IPS-NIHi11 (cell line): ENCODE results near the gene RSPO3.
A peak's percentile ranks its signal among the peaks of the same experiment; 100 is the strongest.

Experiments used
- DNase-seq: peaks from one replicate; pipeline ENCODE4 v3.0.0; 2012; ENCODE audit warnings: mixed read lengths, low spot score

Gene RSPO3

GRCh38 chr6:127114214-127114760, 4.2 kb upstream of the RSPO3 start:
- DNase-seq = no peak

- DNase-seq = no peak
These were observed 3.3 kb upstream of the RSPO3 start for GRCh38 chr6:127115084-127115655.

- no peak for DNase-seq
These were observed 2.7 kb upstream of the RSPO3 start for GRCh38 chr6:127115746-127116145.

DNA sequence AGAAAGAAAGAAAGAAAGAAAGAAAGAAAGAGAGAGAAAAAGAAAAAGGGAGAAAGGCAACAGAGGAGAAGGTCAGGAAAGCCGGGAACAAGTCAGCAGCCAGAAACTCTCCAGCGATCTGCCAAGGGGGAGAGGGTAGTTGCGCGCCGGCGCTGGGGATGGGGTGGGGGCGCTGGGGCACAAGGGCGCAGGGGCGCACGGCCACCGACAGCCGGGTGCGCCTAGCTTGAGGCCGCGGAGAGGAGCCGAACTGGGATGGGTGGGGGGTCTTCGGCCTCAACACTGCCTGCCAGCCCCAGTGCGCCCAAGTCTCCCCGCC, 533 bp upstream of the RSPO3 start:
- peak; percentile 41 for DNase-seq

- peak; percentile 50 for DNase-seq
These were observed 891 bp downstream of the RSPO3 start for GRCh38 chr6:127119102-127120022.

DNA sequence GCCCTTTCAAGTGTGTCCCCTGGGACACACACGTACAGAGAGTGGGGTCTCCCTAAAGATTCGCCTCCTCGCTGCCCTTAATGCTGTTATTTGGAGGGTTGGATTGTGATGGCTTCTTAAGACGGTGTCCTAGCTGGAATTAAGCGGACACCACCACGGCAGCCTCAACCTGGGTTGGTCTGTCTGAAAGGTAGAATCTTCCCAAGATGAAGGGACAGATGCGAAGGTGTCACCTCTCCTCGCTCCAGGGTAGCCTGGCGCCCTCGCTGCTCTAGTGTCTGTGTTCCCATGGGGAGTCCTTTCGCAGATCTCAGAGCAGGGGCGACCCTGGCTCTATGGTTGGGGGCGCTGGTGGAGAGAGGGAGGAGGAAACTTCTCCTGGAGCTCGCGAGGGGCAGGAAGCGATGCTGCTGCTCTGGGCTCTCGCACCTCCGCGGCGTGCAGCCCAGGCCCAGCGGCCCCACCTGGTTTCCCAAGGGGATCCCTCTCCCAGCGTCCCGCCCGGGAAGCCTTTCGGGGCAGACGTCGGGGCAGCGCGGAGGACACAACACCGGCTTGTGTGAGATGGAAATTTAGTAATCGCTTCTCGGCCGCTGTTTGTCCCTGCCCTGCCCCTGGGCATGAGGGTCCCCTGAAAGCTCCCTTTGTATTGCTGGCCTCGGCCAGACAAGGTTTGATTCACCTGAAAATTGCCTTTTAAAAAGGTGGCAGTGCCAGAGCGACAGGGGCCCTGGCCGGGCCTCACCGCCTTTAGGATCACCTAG, 1.7 kb downstream of the RSPO3 start:
- DNase-seq = no peak

DNA sequence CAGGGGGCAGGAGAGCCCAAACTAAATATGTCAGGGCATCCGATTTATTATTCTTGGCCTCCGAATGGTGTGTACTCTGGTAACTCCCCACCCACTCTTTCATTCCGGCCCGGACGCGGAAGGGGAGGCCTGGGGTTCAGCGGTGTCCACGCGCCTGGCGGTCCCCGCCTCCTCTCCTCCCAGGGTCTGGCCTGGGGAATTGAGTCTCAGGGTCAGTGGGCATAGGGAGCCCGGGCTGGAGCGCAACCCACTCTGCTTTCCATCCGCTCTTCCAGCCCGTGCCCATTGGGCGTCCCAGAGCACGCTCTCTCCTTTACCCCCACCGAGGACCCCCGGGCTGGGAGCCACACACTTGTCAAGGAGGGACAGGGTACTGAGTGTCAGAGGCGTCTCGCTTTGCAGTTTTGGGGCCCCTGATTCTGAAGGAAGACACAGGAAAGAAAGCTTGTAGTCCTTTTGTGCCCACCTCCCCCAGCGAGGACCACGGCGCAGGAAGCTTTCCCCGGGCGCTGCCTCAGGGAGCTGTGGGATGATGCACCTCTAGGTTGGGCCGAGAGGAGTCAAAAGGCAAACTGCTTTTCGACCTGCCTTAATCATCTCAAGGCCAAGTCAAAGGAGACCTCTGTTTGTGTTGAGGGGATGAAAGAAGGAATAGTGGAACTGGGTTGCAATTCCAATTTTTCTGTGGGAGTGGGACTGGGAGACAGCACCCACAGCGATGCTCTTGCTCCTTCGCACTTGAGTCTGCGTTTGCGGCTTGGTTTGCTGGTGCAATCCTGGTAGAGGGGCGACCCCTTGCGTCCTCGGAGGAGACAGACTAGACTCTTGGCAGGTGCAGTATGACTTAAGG, 2.5 kb downstream of the RSPO3 start:
- peak; percentile 71 for DNase-seq

DNA sequence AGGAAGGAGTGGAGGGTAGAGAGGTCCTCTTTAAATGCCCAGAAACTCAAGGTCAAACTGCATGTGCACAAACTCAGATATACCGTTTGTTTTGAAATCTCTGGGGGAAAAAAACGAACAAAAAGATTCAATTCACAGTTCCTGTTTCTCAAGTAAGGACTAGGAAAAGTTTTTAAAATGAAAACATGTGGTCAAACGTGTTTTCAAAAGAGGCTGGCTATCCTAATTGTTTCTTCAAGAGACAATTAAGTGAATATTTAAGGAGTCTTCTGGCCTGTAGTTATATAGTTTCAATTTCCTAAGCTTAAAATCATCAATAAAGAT, 3.1 kb downstream of the RSPO3 start:
- DNase-seq = no peak

DNA sequence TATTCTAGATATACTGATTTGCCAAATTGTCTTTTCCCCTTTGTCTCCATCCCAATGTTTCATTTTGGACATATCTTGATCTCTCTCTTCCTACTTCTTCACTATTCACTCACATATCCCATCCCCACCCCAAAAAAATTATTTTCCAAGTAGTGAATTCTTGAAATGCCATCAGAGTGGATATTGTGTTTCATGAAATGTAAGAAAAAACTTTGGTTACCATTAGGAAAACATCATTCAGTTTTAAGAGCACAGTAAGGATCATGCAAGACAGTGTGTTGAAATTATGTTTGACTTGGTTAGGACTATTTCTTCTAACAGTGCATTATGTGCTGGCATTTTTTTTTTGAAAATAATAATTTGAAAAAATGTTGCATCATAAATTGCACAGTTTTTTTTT, 5.7 kb downstream of the RSPO3 start:
- no peak for DNase-seq

DNA sequence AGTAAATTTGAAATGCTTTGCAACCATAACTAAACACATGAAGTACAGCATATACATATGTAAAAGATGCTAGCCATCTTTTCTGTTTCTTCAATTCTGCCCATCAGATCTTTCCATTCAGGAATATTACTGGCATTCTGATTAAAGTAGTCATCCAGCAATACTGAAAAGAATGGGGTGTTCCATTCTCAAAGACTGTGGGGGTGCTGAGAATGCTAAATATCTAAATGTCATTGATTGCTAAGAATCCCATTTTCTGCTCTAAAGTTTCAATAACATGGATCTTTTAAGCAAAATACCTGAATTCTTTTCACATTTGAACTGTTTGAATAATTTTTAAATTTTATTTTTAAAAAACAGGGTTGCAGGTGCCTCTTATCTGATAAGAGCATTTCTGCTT, 6.2 kb downstream of the RSPO3 start:
- no peak for DNase-seq

DNA sequence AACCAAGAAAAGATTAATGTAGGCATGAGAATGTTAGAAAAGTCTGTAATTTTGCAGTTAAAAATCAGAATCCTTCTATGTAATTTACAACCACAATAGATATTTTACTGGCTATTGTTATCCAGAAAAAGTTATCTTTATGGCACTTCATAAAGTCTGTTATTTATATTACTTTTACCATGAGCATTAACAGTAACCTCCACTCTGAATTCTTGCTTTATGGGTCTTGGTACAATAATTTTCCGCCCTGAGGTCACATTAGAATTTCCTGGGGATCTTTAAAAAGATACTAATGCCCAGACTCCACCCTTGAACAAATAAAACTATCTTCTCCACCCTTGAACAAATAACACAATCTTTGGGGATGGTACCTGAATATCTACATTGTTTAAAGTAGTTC, 9.6 kb downstream of the RSPO3 start:
- DNase-seq = no peak

GRCh38 chr6:127129251-127129650, 10.8 kb downstream of the RSPO3 start:
- no peak for DNase-seq

DNA sequence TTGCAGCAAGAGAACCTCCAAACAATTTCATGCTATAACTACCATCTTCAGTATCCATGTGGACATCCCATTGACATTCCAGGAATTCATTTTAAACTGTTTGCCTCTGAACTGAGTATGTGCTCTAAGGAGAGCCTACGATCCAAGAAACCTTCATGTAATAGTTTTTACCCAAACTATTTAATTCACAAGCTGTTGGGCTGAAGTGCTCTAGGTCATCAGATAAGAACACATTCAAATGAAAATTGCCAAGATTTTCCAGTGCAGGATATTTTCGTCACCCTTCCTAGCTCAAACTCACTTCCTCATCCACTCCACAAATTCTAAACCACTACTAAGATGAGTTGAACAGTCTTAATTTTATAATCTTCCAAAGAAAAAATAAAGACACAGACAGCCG, 12.8 kb downstream of the RSPO3 start:
- no peak for DNase-seq

DNA sequence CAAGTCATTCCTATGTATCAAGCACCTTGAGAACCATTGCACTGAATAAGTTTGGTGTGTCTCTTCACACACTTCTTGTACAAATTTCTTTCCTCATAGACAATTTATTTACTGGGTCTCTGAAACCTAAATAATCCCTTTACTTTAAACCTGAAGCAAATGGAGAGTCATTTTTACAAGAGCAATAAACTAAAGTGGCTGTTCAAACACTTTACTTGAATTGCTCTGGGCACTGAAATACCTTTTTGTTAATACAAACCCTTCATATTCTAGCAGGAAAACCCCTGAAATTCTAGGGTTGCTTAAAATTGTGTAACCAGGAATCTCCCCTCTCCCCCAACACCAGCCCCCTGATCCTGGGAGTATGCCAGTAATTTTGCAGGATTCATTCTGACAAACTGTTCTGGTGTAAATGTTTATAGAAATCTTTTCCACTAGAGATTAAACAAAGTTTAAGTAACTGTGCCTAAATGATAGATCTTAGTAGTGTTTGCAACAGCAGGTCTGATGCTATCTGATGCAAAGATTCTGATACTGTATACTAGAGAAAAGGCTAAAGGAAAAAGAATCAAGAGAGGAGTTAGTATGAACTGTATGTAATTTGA, 13.4 kb downstream of the RSPO3 start:
- no peak for DNase-seq

- no peak for DNase-seq
These were observed 15.7 kb downstream of the RSPO3 start for GRCh38 chr6:127134136-127134535.

DNA sequence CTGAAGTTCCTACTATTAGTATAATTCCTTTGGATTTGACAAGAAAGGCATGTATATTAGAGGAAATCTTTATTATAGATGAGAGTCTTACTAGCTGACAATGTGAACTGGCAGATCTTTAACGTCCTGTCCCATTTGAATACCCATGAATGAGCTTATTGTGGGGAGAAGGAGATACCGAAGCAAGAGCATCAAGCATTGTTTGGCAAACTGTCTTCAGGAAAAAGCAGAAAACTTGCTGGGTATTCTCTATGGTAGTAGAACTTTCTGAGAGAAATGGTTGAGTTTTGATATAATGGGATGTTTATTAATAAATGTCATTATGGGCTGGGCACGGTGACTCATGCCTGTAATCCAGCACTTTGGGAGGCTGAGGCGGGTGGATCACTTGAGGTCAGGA, 18.3 kb downstream of the RSPO3 start:
- no peak for DNase-seq

- DNase-seq = peak; percentile 33
These were observed 28.5 kb downstream of the RSPO3 start for GRCh38 chr6:127146932-127147331.

DNA sequence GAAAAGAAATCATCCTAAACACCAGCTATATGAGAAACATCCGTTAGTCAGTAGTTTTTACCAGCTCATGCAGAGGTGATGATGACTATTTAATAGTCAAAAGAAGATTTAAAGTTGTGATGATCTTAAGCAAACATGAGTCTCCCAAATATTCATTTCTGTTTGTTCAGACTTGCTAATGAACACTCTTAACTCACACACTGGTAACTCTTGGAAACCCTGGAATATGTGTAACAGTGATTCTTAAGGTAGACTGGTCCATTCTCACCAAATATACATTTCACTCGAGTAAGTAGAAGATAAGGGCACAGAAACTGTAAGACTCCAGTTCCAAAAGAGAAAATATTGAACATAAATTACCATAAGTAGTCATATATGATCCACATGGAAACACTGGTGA, 29.1 kb downstream of the RSPO3 start:
- DNase-seq = no peak

- DNase-seq = no peak
These were observed 30.0 kb downstream of the RSPO3 start for GRCh38 chr6:127148511-127148910.

DNA sequence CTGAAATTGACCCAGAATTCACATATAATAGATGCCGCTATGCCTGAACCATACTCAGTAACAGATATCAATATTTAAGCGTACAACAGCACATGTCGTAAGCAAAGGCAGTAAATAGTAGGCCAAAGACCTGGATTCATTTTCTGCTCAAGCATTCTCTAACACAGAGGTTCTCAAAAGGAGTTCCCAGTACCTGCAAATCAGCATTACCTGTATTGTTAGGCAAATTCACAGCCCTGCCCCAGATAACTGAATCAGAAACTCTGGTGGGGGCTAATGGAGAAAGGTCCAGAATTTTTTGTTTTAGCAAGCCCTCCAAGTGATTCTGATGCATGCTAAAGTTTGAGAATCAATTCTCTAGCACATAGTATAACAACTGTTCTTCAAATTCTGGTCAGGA, 36.0 kb downstream of the RSPO3 start:
- no peak for DNase-seq

- DNase-seq = no peak
These were observed 42.0 kb downstream of the RSPO3 start for GRCh38 chr6:127160484-127160883.

- no peak for DNase-seq
These were observed 44.4 kb downstream of the RSPO3 start for GRCh38 chr6:127162836-127163235.
